NCI-H1092 treated with DMSO at 0.1 percent for 48 hours (cell line): ENCODE results near the gene APLP2.
"Not testable (repeated sequence)": the region's sequence is repeated elsewhere in the genome, so short reads cannot be mapped to it uniquely, and the experiment has no call there.

Experiments used
- DNase-seq: peaks from one replicate; lab custom pipeline; 2025; lab: John Stamatoyannopoulos, UW

APLP2 gene

DNA sequence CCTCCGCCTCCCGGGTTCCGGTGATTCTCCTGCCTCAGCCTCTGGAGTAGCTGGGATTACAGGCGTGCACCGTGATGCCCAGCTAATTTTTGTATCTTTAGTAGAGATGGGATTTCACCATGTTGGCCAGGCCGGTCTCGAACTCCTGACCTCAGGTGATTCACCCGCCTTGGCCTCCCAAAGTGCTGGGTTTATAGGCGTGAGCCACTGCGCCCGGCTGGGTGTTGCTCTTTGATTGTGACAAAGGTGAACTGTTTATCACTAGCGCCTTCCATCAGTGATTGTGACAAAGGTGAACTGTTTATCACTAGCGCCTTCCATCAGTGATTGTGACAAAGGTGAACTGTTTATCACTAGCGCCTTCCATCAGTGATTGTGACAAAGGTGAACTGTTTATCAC is 123.9 kb downstream of the APLP2 start:
- not testable (repeated sequence) for DNase-seq
